ENCODE measurements around the gene ARPC1A.

ARPC1A gene

DNA sequence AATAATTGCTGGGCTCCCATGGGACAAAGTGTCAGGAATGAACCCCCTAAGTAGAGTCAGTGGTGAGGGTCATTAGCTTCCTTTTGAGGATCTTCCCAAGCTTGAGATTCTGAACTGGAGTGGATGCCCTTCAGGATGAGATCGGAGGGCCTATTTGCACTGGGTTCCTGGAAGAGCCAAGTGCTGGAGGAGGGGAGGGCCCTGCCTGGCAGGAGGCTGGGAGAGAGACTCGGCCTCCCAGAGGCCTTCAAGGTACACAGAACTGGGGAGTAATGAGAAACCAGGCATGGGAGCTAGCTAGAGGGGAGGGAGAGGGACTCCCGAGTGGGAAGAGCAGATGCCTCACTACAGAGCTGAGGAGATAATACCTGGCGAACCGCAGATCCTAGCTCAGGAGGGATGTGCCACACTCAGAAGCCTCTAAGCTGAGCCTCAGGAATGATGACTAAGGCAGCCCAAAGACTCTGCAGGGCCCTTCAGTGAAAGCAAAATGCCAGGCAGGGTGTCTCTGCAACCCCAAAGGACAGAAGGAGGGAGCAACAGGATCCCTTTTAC lies 73.3 kb downstream of the ARPC1A start:
- Histone ChIP-seq H4K8ac (ENCODE audit: low read length) (no peak overlapping the region), H3K23ac (ENCODE audit: low read length in 2 of 2) (no peak overlapping the region), H3K79me1 (replicated peaks; ENCODE audit: low read length, poor library complexity, severe bottlenecking) (peaks cover 45% of the 10 kb centered on the region), H2BK12ac (ENCODE audit: low read length in 2 of 2) (no peak overlapping the region), H4K91ac (ENCODE audit: low read length) (no peak overlapping the region), H2AK5ac (ENCODE audit: low read length, severe bottlenecking) (no peak overlapping the region), H3K9me3 (ENCODE audit: control insufficient read depth, low read length) (no peaks in the 10 kb centered on the region), H2BK5ac (ENCODE audit: low read depth, low read length, poor library complexity, severe bottlenecking) (no peak overlapping the region), H3K14ac (ENCODE audit: low read length in 2 of 2) (no peak overlapping the region), H2AFZ (ENCODE audit: low read depth, low read length) (no peak overlapping the region), H3K18ac (ENCODE audit: low read depth in 1 of 2, low read length in 2 of 2) (no peak overlapping the region), H3K4me3 (ENCODE audit: insufficient read depth in 1 of 2, low read depth in 1 of 2, low read length in 2 of 2) (no peak overlapping the region), H2BK15ac (ENCODE audit: low read depth, poor library complexity, severe bottlenecking) (no peak overlapping the region), H3K27me3 (ENCODE audit: control insufficient read depth in 1 of 2, insufficient read depth in 1 of 2, low read length in 2 of 2) (no peaks in the 10 kb centered on the region), H3K36me3 (ENCODE audit: control insufficient read depth in 1 of 2, insufficient read depth in 2 of 2, low read depth in 1 of 2, low read length in 2 of 2) (peaks cover 90% of the 10 kb centered on the region in 2 experiments), H3K4me1 (ENCODE audit: control insufficient read depth, insufficient read depth, low read depth, low read length) (peaks cover 7% of the 10 kb centered on the region), H3K4me2 (ENCODE audit: low read length, poor library complexity, severe bottlenecking) (no peak overlapping the region), H3K27ac (ENCODE audit: low read length, poor library complexity, severe bottlenecking) (no peak overlapping the region), H3K4ac (ENCODE audit: low read depth in 1 of 2, low read length in 2 of 2) (no peak overlapping the region), H2BK120ac (ENCODE audit: low read depth, low read length) (no peak overlapping the region), H3K9ac (ENCODE audit: low read length) (peak overlapping the region; percentile 21)
- 88% methylated on average over 5 of the region's 5 CpGs for WGBS
- no peak for DNase-seq

DNA sequence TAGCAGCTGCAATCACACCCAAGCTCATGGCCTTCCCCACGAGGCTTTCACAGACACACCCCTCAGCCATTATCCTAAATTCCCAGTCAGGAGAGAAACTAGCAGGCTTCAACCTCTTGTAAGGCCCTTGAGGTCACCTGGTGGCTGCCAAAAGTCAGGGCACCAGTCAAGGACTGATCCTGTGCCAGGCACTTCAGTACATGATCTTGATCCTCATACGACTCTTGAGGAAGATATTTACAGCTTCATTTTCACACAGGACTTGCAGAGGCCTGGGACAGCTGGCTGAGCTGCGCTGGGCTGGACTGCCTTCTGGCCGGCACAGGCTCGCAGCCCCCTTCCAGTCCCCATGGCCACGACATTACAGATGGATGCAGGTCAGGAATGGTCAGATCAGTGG lies 73.9 kb downstream of the ARPC1A start:
- no peak for DNase-seq
- H2BK5ac ChIP-seq (ENCODE audit: low read depth, low read length, poor library complexity, severe bottlenecking): no peak overlapping the region
- no peaks in the 10 kb centered on the region for H3K27me3 ChIP-seq (ENCODE audit: control insufficient read depth in 1 of 2, insufficient read depth in 1 of 2, low read length in 2 of 2)
- no peak overlapping the region for H3K4ac ChIP-seq (ENCODE audit: low read depth in 1 of 2, low read length in 2 of 2)
- H2BK12ac ChIP-seq (ENCODE audit: low read length in 2 of 2): no peak overlapping the region
- H2AK5ac ChIP-seq (ENCODE audit: low read length, severe bottlenecking): no peak overlapping the region
- H2BK15ac ChIP-seq (ENCODE audit: low read depth, poor library complexity, severe bottlenecking): no peak overlapping the region
- H3K9ac ChIP-seq (ENCODE audit: low read length): no peak overlapping the region
- WGBS: 99% methylated on average over 6 of the region's 6 CpGs
- no peaks in the 10 kb centered on the region for H3K9me3 ChIP-seq (ENCODE audit: control insufficient read depth, low read length)
- H3K27ac ChIP-seq (ENCODE audit: low read length, poor library complexity, severe bottlenecking): no peak overlapping the region
- peaks cover 84 to 92% of the 10 kb centered on the region in 2 experiments for H3K36me3 ChIP-seq (ENCODE audit: control insufficient read depth in 1 of 2, insufficient read depth in 2 of 2, low read depth in 1 of 2, low read length in 2 of 2)
- no peak overlapping the region for H3K4me2 ChIP-seq (ENCODE audit: low read length, poor library complexity, severe bottlenecking)
- H2AFZ ChIP-seq (ENCODE audit: low read depth, low read length): no peak overlapping the region
- no peak overlapping the region for H3K14ac ChIP-seq (ENCODE audit: low read length in 2 of 2)
- no peak overlapping the region for H4K91ac ChIP-seq (ENCODE audit: low read length)
- peaks cover 10% of the 10 kb centered on the region for H3K4me1 ChIP-seq (ENCODE audit: control insufficient read depth, insufficient read depth, low read depth, low read length)
- no peak overlapping the region for H2BK120ac ChIP-seq (ENCODE audit: low read depth, low read length)
- peaks cover 43% of the 10 kb centered on the region for H3K79me1 ChIP-seq (replicated peaks; ENCODE audit: low read length, poor library complexity, severe bottlenecking)
- H4K8ac ChIP-seq (ENCODE audit: low read length): no peak overlapping the region
- H3K18ac ChIP-seq (ENCODE audit: low read depth in 1 of 2, low read length in 2 of 2): no peak overlapping the region
- no peak overlapping the region for H3K4me3 ChIP-seq (ENCODE audit: insufficient read depth in 1 of 2, low read depth in 1 of 2, low read length in 2 of 2)
- H3K23ac ChIP-seq (ENCODE audit: low read length in 2 of 2): no peak overlapping the region

DNA sequence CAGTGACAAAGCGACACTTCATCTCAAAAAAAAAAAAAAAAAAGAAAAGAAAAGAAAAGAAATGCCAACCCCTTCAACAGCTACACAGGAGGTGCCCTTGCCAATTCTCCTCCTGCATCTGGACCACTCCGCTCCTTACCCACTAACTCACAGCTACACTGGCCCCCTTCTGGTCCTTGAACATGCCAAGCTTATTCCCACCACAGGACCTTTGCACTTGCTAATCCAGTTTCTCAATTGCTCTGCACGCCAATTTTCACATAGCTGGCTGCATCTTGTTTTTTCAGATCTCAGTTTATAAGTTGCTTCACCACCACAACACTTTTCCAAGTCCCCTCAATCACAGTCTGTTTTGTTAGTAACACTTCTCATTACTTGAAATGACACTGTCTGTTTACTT lies 77.2 kb downstream of the ARPC1A start:
- no peaks in the 10 kb centered on the region for H3K27me3 ChIP-seq (ENCODE audit: control insufficient read depth in 1 of 2, insufficient read depth in 1 of 2, low read length in 2 of 2)
- H2AK5ac ChIP-seq (ENCODE audit: low read length, severe bottlenecking): no peak overlapping the region
- DNase-seq: no peak
- H3K36me3 ChIP-seq (ENCODE audit: control insufficient read depth in 1 of 2, insufficient read depth in 2 of 2, low read depth in 1 of 2, low read length in 2 of 2): peaks cover 58 to 67% of the 10 kb centered on the region in 2 experiments
- H2BK5ac ChIP-seq (ENCODE audit: low read depth, low read length, poor library complexity, severe bottlenecking): no peak overlapping the region
- H3K9ac ChIP-seq (ENCODE audit: low read length): no peak overlapping the region
- no peak overlapping the region for H3K27ac ChIP-seq (ENCODE audit: low read length, poor library complexity, severe bottlenecking)
- no peaks in the 10 kb centered on the region for H3K9me3 ChIP-seq (ENCODE audit: control insufficient read depth, low read length)
- no peak overlapping the region for H3K23ac ChIP-seq (ENCODE audit: low read length in 2 of 2)
- H3K4me3 ChIP-seq (ENCODE audit: insufficient read depth in 1 of 2, low read depth in 1 of 2, low read length in 2 of 2): no peak overlapping the region
- H4K8ac ChIP-seq (ENCODE audit: low read length): no peak overlapping the region
- no peak overlapping the region for H2BK120ac ChIP-seq (ENCODE audit: low read depth, low read length)
- no peak overlapping the region for H2BK15ac ChIP-seq (ENCODE audit: low read depth, poor library complexity, severe bottlenecking)
- no peak overlapping the region for H3K4ac ChIP-seq (ENCODE audit: low read depth in 1 of 2, low read length in 2 of 2)
- no peak overlapping the region for H3K14ac ChIP-seq (ENCODE audit: low read length in 2 of 2)
- peaks cover 19% of the 10 kb centered on the region for H3K4me1 ChIP-seq (ENCODE audit: control insufficient read depth, insufficient read depth, low read depth, low read length)
- 97% methylated on average over 3 of the region's 3 CpGs for WGBS
- H2BK12ac ChIP-seq (ENCODE audit: low read length in 2 of 2): no peak overlapping the region
- no peak overlapping the region for H3K18ac ChIP-seq (ENCODE audit: low read depth in 1 of 2, low read length in 2 of 2)
- no peak overlapping the region for H2AFZ ChIP-seq (ENCODE audit: low read depth, low read length)
- peaks cover 36% of the 10 kb centered on the region for H3K79me1 ChIP-seq (replicated peaks; ENCODE audit: low read length, poor library complexity, severe bottlenecking)
- H3K4me2 ChIP-seq (ENCODE audit: low read length, poor library complexity, severe bottlenecking): no peak overlapping the region
- no peak overlapping the region for H4K91ac ChIP-seq (ENCODE audit: low read length)

DNA sequence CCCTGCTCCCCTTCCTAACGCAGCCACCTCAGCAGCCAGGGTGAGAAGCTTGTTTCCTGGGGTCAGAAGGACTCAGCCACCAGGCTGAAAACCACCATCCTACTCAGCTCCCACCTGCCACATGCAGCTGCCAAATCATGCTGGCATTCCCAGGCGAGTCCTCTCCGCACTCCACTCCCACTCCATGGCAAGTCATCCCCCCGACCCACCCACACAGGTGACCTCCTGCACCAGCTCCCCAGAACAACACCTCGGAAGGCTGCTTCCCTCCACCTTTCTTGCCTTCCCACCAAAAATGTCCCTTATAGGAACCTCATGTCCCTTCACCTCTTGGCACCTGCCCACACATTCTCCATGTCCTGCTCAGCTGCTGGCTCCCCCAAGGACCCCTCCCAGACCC lies 78.1 kb downstream of the ARPC1A start:
- Histone ChIP-seq H3K4ac (ENCODE audit: low read depth in 1 of 2, low read length in 2 of 2) (no peak overlapping the region), H3K4me1 (ENCODE audit: control insufficient read depth, insufficient read depth, low read depth, low read length) (peaks cover 19% of the 10 kb centered on the region), H3K18ac (ENCODE audit: low read depth in 1 of 2, low read length in 2 of 2) (no peak overlapping the region), H3K23ac (ENCODE audit: low read length in 2 of 2) (no peak overlapping the region), H2AFZ (ENCODE audit: low read depth, low read length) (no peak overlapping the region), H3K9me3 (ENCODE audit: control insufficient read depth, low read length) (no peaks in the 10 kb centered on the region), H3K27me3 (ENCODE audit: control insufficient read depth in 1 of 2, insufficient read depth in 1 of 2, low read length in 2 of 2) (no peaks in the 10 kb centered on the region), H3K27ac (ENCODE audit: low read length, poor library complexity, severe bottlenecking) (no peak overlapping the region), H3K14ac (ENCODE audit: low read length in 2 of 2) (no peak overlapping the region), H3K4me2 (ENCODE audit: low read length, poor library complexity, severe bottlenecking) (no peak overlapping the region), H3K4me3 (ENCODE audit: insufficient read depth in 1 of 2, low read depth in 1 of 2, low read length in 2 of 2) (no peak overlapping the region), H2AK5ac (ENCODE audit: low read length, severe bottlenecking) (no peak overlapping the region), H4K8ac (ENCODE audit: low read length) (no peak overlapping the region), H2BK12ac (ENCODE audit: low read length in 2 of 2) (peak overlapping the region in 1 of 2 experiments; percentile 40), H2BK5ac (ENCODE audit: low read depth, low read length, poor library complexity, severe bottlenecking) (no peak overlapping the region), H3K9ac (ENCODE audit: low read length) (peak overlapping the region; percentile 42), H2BK120ac (ENCODE audit: low read depth, low read length) (no peak overlapping the region), H3K79me1 (replicated peaks; ENCODE audit: low read length, poor library complexity, severe bottlenecking) (peaks cover 35% of the 10 kb centered on the region), H2BK15ac (ENCODE audit: low read depth, poor library complexity, severe bottlenecking) (no peak overlapping the region), H4K91ac (ENCODE audit: low read length) (no peak overlapping the region), H3K36me3 (ENCODE audit: control insufficient read depth in 1 of 2, insufficient read depth in 2 of 2, low read depth in 1 of 2, low read length in 2 of 2) (peaks cover 49 to 58% of the 10 kb centered on the region in 2 experiments)
- DNase-seq: no peak
- 98% methylated on average over 5 of the region's 5 CpGs for WGBS
